HuH-7 (cell line): ENCODE data around the gene SH3PXD2B.
"Not testable (repeated sequence)": the region's sequence is repeated elsewhere in the genome, so short reads cannot be mapped to it uniquely, and the experiment has no call there.

ENCODE experiments used
- DNase-seq: peaks from one replicate; pipeline ENCODE4 v3.0.0; 2011; ENCODE audit warnings: low spot score

SH3PXD2B gene

GRCh38 chr5:172399826-172400225, 54.5 kb downstream of the SH3PXD2B start:
- no peak for DNase-seq

- DNase-seq: no peak
Observed at GRCh38 chr5:172399336-172399735, 55.0 kb downstream of the SH3PXD2B start.

GRCh38 chr5:172398645-172399044, 55.7 kb downstream of the SH3PXD2B start:
- not testable (repeated sequence) for DNase-seq

- DNase-seq: not testable (repeated sequence)
Observed at GRCh38 chr5:172396994-172397393, 57.3 kb downstream of the SH3PXD2B start.

DNA sequence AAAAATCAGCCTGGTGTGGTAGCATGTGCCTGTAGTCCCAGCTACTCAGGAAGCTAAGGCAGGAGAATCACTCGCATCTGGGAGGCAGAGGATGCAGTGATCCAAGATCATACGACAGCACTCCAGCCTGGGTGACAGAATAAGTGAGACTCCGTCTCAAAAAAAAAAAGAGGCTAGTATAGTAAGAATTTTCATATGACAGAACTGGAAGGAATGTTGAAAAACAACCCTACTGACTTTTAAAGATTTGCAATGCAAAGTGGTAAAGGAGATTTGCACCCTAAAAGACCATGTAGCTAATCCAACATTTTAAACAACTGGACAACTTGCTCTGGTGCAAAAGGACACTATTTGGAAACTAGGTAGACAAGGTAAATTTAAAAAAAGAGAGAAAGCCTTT, 58.1 kb downstream of the SH3PXD2B start:
- DNase-seq: no peak

GRCh38 chr5:172395483-172395882, 58.8 kb downstream of the SH3PXD2B start:
- no peak for DNase-seq

GRCh38 chr5:172389578-172390112, 64.7 kb downstream of the SH3PXD2B start:
- DNase-seq: peak; percentile 19

DNA sequence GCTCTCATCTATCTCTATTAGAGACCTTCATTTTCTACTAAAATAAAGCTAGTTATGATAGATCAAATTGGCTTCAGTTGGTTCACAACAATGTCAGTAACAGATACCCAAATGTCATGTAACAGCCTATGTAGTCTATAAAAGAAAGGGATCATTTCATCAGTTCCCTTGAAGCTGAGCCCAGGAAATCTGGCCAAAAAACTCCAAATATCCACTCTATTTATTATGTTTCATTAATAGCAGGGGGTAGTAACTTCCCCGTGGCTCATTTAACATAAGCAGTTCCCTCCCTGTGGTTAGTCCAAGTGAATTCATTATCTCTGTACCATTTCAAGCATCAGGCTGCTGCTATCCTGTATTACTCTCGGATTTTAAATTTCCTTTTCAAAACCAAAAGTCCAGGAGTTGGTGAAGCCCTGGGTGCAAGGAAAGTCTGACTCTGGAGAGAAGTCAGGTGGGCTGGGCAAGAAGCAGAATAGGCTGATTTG, 66.0 kb downstream of the SH3PXD2B start:
- DNase-seq: no peak

GRCh38 chr5:172385707-172386106, 68.6 kb downstream of the SH3PXD2B start:
- no peak for DNase-seq

DNA sequence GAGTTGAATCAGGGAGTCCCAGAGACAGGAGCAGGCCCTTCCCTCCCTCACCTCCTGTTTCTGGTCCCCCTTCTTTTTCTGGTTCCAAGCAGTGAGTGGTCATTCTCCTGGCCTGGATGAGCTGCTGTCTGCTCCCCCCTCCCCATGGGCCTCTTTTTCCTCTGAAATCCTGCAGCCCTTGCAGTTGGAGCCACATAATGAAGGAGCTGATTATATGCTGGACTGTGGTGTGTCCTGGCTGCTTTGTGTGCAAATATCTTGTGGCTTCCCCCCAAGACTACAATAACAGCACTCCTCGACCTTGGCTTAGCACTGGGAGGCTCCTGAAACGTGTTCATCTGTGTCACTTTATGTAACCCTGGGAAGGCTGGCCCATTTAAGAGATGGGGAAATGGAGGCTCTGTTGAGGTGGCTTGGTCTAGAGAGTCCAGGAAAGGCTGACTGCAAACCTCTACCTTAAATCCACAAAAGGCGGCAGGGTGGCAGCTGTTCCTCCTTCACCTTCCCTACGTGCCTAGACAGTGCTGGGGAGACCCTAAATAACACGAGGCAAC, 69.2 kb downstream of the SH3PXD2B start:
- DNase-seq: no peak

DNA sequence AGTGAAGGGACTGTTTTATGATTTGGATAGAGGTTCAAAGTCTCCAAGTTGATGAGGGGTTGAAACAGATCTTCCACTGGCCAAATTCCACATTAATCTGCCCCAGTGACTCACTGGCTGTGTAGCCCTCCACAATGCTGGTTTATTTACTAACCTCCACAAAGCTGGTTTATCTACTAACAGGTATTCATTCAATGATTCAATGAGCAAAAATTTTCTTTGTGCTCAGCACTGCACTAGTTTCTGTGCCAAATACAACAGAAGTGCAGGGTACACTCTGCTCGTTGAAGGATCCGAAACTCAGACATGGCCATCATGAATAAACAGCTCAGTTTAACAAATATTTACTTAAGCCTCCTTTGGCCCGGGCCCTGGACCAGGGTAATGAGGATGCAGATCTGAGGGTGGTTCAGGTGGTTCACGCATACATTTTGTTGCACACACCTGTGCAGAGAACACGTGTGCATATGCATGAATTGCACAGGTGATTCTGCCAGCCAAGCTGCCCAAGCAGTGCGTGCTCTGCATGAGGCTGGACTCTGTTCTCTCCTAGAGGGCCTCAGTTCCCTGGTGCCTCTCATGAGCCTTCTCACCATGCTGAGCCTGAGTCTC, 71.0 kb downstream of the SH3PXD2B start:
- peak; percentile 46 for DNase-seq

- no peak for DNase-seq
Observed at GRCh38 chr5:172380987-172381643, 73.2 kb downstream of the SH3PXD2B start.

GRCh38 chr5:172380301-172380986, 73.9 kb downstream of the SH3PXD2B start:
- DNase-seq: no peak

DNA sequence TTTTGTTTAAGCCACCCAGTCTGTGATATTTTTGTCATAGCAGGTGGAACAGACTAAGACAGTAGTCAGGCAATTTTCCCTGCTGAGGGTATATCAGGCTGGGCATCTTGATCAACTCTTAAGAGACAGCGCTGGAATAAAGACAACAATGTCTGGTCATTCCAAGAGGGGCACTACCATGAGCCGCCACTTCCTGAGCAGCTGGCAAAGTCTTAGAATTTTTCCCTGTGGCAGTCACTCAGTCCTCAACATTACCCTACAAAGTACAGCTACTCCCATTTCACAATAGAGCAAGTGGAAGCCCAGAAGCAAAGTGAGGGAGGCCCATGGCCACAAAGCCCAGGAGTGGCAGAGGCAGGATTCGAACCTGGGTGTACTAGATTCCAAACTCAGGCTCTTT, 74.8 kb downstream of the SH3PXD2B start:
- no peak for DNase-seq

- DNase-seq: no peak
Observed at GRCh38 chr5:172377856-172378255, 76.5 kb downstream of the SH3PXD2B start.

DNA sequence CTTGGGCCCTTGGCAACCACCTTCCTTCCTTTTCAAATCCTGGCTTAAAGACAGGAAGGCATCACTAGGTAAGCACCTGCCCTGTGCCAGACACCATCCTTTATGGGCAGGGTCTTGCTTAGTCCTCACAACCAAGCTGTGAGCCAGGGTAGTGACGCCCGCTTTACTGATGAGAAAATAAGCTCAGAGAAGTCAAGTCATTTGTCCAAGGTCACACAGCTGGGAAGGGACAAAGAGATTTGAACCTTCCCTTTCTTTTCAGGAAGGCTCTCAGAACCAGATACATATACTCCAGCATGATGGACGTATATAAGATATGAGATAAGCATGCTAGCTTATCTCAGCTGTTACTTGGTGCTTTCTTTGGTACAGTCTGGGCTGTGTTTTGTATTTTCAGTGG, 76.9 kb downstream of the SH3PXD2B start:
- no peak for DNase-seq

DNA sequence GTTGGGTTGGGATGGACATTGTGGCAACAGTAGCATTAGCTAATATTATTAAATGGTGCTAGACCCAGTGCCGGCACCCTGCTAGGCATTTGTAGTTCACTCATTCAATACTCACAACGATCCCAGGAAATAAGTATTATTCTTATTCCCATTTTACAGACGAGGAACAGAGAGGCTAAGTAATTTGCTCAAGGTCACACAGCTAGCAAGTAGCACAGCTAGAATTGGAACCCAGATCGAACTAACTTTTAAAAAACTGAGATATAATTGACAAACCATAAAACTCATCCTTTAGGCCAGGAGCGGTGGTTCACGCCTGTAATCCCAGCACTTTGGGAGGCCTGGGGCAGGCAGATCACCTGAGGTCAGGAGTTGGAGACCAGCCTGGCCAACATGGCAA, 79.5 kb downstream of the SH3PXD2B start:
- DNase-seq: no peak

DNA sequence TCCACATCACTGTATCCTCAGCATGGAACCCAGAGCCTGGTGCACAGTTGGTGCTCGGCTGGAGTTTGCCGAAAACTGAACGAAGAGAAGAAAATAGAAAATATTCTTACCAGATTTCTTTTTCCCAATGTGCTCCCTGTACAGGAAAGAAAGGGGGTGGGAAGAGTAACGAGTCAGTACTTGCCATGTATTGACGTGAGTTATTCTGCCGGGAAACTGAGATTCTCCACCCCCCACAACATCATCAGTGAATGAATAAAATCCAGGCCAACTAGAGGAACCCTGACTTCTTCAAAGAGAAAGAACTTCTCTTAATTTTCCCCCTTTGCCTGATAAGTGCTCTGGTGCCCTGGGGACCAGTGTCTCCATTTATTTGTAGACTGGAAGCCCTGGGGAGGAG, 80.6 kb downstream of the SH3PXD2B start:
- no peak for DNase-seq

GRCh38 chr5:172371684-172372083, 82.6 kb downstream of the SH3PXD2B start:
- DNase-seq: no peak

DNA sequence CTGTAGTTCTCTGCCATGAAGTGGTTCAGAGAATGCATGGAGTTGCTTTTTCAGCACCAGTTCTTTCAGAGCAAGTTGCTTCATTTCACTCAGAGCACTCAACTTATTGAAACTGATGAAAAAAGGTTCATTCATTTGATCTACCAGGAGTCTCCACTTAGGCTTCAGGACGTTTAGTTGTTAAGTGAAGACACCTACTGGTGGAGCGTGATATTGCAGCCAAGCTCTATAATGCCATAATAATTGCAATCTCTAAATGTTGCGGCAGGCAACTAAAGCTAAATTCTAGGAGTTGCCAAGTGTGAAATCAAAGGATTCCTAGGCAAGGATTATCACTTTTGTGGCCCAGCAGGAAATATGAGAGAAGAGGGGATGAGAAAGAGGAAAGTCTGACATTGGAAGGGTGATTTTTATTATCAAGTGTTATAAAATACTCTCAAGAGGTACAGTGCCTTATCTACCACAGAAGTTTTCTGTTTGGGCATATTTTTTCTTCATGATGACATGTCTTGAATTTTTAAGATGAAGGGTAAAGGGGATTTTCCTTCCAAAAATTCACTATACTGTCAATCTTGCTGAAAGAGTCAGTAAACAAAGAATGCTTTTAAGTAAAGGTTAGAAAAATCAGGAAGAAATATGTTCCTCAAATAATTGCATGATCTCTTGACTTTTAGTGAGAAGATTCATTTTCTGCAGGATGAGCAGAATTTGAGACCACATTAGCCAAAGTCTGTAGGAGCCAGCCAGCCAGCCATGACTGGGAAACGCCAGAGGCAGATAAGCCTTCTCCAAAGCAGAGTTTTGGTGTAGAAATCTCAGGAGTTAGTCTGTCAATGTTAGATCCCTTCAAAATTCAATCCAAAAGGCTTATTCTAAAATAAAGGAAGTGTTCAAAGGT, 83.4 kb downstream of the SH3PXD2B start:
- DNase-seq: no peak

GRCh38 chr5:172370237-172370640, 84.1 kb downstream of the SH3PXD2B start:
- DNase-seq: no peak

GRCh38 chr5:172368699-172369098, 85.6 kb downstream of the SH3PXD2B start:
- DNase-seq: not testable (repeated sequence)
